Stimulated activated CD8-positive, alpha-beta memory T cell treated with anti-CD3 and anti-CD28 coated beads, Interleukin-4, amount 100 ng/mL, for 48 hours (primary cell): ENCODE results near the gene USP32.
"Not testable (repeated sequence)": the region's sequence is repeated elsewhere in the genome, so short reads cannot be mapped to it uniquely, and the experiment has no call there.

ENCODE experiments used
- DNase-seq: peaks from one replicate; pipeline ENCODE4 v3.0.0-alpha.2; 2020

Gene USP32

DNA sequence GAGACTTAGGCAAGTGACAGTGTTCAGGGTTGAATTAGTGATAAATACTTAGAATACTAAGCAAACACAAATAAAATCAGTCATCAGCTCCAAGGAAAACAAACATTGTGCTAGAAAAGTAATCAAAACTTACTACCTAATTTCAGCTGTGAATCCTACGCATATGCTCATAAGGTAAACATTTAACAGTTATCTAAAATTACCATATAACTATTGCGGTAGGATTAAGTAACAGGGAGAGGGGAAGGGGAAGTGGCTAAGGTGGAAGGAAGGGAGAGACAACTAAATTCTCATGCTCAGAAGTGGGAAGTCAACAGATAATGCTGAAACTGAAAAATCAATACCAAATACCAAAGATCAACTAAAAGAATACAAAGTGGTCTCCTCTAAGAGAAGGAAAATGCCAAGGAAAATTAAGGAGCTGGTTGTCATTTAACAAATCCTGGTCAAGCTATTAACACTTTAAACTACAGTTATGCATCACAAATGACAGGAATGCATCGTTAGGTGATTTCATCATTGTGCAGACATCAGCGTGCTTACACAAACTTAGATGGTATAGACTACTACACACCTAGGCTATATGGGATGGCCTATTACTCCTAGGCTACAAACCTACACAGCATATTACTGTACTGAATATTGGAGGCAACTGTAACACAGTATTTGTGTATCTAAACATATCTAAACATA, 20.0 kb downstream of the USP32 start:
- DNase-seq = no peak

DNA sequence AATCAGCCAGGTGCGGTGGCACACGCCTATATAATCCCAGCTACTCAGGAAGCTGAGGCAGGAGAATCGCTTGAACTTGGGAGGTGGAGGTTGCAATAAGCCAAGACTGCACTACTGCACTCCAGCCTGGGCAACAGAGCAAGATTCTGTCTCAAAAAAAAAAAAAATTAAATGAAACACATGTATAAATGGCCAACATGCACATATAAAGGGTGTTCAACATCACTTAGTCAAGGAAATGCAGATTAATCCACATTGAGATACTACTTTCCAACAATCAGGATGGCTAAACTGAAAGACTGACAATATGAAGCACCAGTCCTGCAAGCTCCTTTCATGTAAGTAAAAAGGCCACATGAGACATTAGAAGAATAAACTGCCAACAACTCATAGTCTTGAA, 20.5 kb downstream of the USP32 start:
- no peak for DNase-seq

DNA sequence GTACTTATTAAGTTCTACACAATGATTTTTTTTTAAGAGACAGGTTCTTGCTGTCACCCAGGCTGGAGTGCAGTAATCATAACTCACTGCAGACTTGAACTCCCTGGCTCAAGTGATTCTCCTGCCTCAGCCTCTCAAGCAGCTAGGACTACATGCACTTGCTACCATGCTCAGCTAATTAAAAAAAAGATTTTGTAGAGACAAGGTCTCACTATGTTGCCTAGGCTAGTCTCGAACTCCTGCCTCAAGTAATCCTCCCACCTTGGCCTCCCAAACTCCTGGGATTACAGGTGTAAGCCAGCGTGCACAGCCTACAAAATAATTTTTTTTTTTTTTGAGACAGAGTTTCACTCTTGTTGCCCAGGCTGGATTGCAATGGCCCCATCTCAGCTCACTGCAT, 22.2 kb downstream of the USP32 start:
- no peak for DNase-seq

DNA sequence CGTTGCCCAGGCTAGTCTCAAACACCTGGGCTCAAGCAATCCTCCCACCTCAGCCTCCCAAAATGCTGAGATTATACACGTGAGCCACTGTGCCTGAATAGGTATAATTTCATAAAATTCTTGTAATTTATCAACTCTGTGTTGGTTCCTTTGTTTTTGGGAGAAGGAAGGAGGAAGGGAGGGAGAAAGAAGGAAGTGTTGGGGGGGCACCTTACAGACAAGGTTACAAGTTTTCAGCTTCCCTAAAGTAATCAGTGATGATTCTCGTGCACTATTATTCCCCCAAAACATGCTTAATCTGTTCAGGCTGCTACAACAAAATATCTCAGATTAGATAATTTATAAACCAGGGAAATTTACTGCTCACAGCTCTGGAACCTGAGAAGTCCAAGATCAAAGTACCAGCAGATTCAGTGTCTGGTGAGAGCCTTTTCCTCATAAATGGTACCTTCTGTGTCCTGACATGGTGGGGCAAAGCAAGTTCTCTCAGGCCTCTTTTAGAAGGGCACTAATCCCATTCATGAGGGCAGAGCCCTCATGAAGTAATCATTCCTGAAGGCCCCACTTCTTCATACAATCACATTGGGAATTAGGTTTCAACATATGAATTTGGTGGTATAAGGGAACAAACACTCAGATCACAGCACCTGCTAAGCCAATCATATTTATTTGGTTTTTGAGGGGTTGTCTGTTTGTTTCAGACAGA, 28.1 kb downstream of the USP32 start:
- DNase-seq = no peak

DNA sequence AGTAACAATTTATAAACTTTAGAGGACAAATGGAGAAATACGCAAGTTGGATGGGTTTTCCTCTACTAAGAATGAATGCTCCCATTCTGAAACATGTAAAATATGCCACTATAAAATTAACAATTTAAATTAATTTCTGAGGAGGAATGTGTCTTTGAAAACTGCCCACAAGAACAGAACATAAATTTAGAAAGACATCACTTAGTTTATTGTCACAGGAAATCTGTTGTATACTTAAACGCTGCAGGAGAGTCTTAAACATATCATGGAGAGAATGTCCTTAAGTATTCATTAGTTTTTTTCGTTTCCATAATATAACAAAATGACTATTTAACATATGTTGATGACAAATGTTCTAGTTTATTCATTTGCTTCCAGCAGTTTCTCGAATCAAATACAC, 29.6 kb downstream of the USP32 start:
- DNase-seq = no peak

DNA sequence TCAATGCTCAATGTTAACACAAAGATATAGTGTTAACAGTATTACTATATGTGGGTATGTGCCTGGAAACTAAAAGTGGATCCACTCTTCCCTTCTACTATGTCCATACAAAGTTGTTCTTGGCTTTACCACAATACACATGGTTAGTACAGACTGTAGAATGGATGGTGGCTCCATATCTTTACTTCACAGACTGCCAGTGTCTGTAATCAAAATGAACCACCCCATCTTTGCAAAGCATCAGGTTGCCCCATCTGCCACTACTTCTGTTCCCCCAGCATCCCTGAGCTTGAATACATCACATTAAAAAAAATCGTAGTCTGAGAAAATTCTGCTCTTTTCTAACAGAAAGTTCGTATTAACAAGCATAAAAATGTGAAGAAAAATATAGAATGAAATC, 30.0 kb downstream of the USP32 start:
- no peak for DNase-seq

DNA sequence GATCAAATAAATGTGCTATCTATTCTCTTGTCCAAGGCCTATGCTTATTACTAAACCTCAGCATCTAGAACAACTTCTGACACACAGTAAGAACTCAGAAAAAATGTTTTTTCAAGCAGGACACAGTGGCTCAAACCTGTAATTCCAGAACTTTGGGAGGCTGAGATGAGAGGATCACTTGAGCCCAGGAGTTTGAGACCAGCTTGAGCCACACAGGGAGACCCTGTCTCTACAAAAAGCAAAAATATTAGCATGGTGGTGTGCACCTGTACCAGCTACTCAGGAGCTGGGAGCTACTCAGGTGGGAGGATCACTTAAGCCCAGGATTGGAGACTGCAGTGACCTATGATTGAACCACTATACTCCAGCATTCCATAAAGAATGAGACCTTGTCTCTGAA, 32.5 kb downstream of the USP32 start:
- DNase-seq = no peak

DNA sequence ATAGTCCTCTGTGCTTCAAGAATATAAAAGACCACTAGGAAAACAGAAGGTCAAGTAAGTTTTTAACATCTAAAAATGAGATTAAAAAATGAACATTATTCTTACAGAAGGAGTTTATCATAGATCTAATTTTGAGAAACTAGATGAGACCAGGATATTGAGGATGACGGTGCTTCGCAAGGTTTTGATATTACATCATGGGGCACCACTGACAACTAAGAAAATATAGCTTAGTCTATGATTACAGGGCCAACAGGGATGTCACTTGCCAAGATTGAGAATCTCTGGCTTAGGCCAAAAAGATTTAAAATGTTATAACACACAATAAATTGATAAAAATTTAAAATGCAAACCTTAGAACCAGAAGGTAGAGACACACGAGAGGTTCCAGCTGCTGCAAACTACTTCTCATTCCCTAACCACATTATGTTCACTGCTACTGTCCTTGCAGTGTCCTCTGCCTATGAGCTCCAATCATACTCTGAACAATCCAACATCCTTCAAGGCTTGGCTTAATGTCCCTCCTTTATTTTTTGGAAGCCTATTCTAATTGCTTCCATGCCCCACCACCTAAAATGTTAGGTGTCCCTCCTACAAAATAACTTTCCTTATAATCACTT, 33.2 kb downstream of the USP32 start:
- DNase-seq = no peak

DNA sequence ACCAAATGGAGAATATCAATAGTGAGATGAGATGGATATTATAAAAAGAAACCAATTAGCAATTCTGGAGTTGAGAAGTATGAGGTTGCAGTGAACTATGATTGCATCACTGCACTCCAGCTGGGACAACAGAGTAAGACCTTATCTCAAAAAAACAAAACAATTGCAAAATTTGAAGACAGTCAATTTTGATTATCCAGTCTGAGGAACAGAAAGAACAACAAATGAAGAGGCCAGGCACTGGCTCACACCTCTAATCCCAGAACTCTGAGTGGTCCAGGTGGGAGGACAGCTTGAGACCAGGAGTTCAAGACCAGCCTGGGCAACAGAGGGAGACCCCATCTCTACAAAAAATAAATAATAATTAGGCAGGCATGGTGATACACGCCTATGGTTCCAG, 35.0 kb downstream of the USP32 start:
- DNase-seq = no peak

DNA sequence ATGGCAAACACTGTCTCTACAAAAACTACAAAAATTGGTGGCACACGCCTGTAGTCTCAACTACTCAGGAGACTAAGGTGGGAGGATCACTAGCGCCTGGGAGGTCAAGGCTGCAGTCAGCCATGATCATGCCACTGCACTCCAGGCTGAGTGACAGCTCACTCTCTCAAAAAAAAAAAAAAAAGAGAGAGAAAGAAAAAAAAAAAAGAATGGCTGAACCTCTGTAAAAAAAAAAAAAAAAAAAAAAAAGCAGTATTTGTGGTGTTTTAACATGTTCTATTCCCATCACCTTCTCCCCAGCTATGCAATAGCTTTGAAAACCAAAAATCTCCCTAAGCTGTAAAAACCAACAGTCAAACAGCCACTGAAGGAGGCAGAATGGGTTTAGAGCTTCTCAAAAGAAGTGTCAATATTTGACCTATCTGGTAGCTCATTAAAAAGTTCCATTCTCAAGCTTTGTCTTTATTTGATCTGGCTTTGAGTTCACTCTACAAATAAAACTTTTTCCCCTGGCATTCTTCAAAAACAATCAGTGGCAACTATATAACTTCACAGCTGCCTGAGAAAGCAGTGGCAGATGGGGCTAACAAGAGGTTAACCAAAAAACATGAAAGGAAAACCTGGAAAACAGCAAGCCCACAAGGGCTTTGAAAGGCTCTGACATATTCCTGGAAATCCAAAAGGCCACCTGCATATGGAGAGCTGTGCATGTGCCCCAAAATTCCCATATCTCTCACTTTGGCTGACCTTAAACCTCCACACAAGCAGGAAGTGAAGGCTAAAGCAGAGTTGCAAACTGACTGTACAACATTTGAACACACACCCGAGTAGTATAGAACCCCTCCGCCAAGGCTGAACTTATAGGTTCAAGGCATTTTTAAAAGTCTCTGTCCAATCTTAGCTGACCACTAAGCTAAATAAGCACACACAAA, 36.0 kb downstream of the USP32 start:
- no peak for DNase-seq

DNA sequence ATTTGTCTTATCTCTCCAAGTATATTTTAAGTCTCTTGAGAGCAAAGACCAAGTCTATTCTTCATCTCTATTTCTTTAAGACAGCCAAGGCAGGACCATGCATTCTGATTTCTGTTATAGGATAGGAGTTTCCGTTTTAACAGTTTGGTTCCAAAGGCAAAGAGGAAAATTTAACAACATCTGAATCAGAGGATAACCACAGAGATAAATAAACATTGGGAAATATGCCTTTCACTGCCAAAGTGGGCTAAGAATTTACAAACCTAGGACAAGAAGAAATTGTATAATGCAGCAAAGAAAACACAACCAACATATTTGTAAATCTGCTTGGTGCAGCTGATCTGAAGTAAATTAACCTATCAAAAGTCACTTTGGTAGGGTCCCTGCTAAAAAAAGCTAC, 37.7 kb downstream of the USP32 start:
- DNase-seq = no peak

DNA sequence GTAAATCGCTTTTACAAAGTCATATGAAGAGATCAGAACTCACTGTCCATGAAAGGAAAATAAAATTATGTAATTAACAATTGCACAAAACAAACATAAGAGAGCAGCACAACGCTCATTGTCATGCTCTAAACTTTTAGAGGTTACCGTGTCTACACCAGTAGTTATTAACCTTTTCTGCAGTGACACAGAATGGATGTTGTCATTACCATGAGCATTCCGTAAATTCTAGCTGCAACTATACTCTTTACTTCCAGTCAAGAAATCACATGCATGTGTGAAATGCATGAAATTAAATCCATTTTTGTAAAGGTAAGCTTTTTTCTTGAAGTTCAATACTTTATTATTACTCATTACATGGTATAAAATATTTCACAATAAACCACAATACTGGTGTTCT, 38.2 kb downstream of the USP32 start:
- DNase-seq = no peak

DNA sequence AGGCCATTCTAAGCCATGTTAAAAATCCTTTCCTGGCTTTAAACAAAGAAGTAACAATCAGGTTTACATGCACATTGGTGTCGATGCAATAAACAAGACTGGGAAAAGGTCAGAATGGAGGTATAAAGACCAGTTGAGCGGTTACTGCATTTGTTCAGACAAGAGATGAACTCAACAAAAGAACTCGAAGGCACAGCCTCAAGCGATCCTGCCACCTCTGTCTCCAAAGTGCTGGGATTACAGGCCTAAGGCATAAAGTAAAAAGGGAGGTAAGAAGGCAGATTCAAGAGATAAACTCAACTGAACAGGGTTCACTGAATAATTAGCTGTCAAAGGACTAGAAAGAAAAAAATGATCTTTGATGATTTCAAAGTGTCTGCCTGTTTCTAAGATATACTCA, 39.4 kb downstream of the USP32 start:
- no peak for DNase-seq

DNA sequence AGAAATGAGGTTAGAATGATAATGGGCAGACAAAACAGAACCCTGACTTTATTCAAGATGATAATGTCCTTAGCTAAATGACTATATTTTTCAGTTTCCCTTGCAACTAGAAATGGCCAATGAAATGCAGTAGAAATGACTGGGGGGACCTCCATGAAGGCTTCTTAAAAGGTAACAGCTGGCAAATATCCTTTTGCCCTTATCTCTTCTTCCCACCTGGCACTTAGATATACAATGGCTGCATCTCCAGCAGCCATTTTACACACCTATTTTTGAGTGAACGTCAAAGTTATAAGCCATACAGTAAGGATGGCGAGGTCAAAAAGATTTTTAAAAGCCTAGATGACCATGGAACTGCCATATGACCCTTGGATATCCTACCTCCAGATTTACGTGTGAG, 39.9 kb downstream of the USP32 start:
- no peak for DNase-seq

DNA sequence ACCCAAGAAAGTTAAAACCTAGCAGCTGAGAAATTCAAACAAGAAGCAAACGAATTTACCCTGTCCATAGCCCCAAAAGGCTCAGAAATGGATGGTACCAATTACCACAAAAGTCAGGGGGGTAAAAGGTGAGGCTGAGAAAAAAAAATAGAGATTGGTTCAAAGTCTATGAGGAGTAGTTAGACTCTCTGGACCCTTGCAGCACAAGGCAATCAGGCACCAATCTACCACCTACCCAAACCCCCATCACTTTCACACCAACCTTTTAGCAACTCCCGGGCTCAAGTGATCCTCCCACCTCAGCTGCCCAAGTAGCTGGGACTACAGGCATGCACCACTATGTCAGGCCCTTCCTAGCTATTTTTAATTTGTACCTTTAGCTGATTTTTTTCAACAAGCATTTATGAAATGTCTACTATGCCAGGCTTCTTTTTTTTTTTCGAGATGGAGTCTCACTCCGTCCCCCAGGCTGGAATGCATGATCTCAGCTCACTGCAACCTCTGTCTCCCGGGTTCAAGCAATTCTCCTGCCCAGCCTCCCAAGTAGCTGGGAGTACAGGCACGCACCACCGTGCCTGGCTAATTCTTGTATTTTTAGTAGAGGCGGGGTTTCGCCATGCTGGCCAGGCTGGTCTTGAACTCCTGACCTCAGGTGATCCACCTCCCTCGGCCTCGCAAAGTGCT, 40.8 kb downstream of the USP32 start:
- DNase-seq = no peak

DNA sequence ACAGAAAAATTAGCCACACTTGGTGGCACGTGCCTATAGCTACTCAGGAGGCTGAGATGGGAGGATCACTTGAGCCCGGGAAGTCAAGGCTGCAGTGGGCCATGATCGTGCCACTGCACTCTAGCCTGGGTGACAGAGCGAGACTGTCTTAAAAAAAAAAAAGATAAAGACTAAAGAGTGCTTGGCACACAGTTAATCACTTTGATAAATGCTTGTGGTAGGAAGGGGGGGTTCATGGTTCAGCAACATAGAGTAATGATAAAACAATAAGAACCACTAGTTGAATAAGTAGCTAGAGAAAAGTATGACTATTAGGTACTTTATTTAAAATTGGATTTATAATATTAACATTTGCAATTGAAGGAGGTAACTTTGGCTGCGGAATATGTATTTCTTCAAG, 43.3 kb downstream of the USP32 start:
- DNase-seq = no peak

DNA sequence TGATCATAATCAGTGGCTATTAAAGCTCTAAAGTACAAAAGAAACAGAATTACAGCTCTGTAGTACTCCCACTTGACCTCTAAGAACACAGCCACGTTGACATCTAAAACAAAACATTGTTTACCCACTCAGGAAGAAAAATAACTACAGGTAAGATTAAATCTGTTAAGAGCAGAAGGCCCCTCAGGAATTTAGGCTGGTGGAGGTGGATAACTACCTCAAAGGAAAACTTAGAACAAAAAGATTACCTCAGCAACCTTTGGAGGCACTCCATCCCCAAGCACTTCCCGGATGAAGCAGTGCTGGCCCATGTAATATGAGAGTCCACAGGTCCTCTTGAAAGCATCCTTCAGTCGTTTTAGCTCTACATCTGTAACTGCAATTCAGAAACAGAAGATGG, 46.7 kb downstream of the USP32 start:
- DNase-seq = no peak

DNA sequence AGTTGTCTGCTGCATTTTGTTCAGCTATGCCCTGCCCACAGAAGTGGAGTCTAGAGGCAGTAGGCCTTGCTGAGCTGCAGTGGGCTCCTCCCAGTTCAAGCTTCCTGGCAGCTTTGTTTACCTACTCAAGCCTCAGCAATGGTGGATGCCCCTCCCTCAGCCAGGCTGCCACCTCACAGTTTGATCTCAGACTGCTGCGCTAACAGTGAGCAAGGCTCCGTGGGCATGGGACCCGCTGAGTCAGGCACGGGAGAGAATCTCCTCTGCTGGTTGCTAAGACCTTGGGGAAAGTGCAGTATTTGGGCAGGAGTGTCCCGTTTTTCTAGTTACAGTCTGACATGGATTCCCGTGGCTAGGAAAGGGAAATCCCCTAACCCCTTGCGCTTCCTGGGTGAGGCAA, 49.4 kb downstream of the USP32 start:
- not testable (repeated sequence) for DNase-seq

DNA sequence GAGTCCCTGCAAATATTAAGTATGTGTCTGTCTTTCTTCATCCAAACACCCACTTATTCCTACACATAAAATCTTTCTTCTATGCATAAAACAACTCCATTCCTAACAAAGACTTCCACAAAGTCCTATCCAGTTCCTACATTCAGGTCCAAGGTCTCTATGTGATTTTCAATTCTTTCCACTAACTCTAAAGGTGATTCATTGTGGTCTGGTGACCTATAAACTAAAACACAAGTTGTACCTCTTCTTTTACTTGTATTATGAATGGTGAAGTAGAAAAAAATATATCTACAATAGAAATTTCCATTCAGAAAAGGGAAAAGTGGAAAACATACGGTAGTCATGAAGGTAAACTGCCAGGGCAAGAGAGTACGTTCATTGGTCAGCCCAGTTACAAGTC, 56.6 kb downstream of the USP32 start:
- no peak for DNase-seq

DNA sequence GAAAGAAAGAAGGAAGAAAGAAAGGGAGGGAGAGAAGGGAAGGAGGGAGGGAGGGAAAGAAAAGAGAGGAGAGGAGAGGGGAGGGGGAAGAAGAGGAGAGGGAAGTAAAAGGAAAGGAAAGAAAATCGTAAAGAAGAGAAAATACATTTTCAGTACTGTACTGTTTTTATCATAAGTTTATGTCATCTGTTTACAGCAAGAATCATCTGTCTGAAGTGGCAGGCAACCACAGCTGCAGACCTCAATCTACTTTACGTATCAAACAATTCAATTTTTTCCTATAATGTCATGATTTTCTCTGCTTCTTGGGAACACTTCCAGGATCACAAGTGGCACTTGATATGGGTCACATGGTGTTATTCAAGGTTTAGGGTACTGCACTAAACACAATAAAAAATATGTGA, 58.3 kb downstream of the USP32 start:
- no peak for DNase-seq

DNA sequence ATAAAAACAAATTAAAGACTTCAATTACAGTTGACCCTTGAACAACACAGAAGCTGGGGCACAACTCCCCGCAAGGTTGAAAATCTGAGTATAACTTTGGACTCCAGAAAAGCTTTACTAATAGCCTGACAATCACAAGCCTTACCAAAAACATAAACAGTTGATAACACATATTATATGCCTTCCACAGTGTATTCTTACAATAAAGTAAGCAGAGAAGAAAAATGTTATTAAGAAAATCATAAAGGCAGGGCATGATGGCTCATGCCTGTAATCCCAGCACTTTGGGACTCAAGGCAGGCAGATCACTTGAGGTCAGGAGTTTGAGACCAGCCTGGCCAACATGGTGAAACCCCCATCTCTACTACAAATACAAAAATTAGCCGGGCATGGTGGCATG, 58.9 kb downstream of the USP32 start:
- not testable (repeated sequence) for DNase-seq

DNA sequence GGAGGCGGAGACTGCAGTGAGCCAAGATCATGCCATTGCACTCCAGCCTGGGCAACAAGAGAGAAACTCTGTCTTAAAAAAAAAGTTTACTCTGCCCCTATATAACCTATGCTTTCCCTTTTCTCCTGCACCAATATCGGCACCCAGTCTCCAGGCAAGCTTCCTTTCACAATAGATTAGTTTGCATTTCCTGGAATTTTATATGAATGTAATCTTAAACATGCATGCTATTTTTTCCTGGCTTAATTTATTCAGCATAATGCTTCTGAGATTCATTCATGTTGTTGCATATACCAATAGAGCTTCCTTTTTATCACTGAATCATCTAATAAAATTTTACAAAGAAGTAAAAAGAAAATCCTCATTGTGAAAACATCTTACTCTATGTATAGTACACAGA, 59.4 kb downstream of the USP32 start:
- DNase-seq = no peak

DNA sequence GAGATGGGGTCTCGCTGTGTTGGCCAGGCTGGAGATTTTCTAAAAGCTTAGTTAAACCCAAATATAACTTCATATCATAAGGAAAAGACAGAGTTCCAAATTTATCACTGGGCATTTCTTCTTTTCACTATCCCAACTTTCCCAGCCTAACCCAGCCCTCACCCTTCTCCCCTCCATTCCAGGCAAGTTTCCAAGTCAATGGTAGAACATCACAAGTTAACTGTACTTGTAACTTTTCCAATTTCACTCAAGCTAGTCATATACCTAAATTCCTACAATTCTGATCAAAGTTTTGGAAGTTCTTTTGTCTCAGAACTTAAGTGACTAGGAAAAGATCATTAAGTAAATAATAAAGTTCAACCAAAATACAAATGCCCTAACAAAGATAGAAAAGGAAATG, 61.2 kb downstream of the USP32 start:
- DNase-seq = no peak
